KG1 (cell line): ENCODE measurements around the gene GTF2I.
A peak's percentile ranks its signal among the peaks of the same experiment; 100 is the strongest.
"Not testable (repeated sequence)": the region's sequence is repeated elsewhere in the genome, so short reads cannot be mapped to it uniquely, and the experiment has no call there.

ENCODE experiments used
- DNase-seq: peaks from one replicate; lab custom pipeline; 2025; lab: John Stamatoyannopoulos, UW

GTF2I gene

GRCh38 chr7:74657692-74658177 is at the start of gene GTF2I:
Gene GTF2I (plus strand): TSS chr7:74657718. CDS start chr7:74689129, 31,411 bp downstream.
- DNase-seq: no peak

GRCh38 chr7:74612015-74612829 is 45.3 kb upstream of the GTF2I start:
- DNase-seq: no peak

GRCh38 chr7:74615933-74616780 is 41.4 kb upstream of the GTF2I start:
- no peak for DNase-seq

- DNase-seq: peak; percentile 51
Observed at GRCh38 chr7:74617180-74617744, 40.3 kb upstream of the GTF2I start.

GRCh38 chr7:74619235-74619860 is 38.2 kb upstream of the GTF2I start:
- no peak for DNase-seq

GRCh38 chr7:74622228-74622749 is 35.2 kb upstream of the GTF2I start:
- DNase-seq: no peak

- no peak for DNase-seq
Observed at GRCh38 chr7:74623135-74623534, 34.4 kb upstream of the GTF2I start.

- no peak for DNase-seq
Observed at GRCh38 chr7:74625446-74625845, 32.1 kb upstream of the GTF2I start.

GRCh38 chr7:74627661-74628411 is 29.7 kb upstream of the GTF2I start:
- no peak for DNase-seq

GRCh38 chr7:74632505-74632904 is 25.0 kb upstream of the GTF2I start:
- no peak for DNase-seq

- DNase-seq: no peak
Observed at GRCh38 chr7:74633451-74633921, 24.0 kb upstream of the GTF2I start.

GRCh38 chr7:74637745-74638144 is 19.8 kb upstream of the GTF2I start:
- no peak for DNase-seq

- peak; percentile 51 for DNase-seq
Observed at GRCh38 chr7:74650055-74650454, 7.5 kb upstream of the GTF2I start.

- DNase-seq: not testable (repeated sequence)
Observed at GRCh38 chr7:74650493-74651132, 6.9 kb upstream of the GTF2I start.

GRCh38 chr7:74651133-74651504 is 6.4 kb upstream of the GTF2I start:
- DNase-seq: not testable (repeated sequence)

GRCh38 chr7:74653686-74654181 is 3.8 kb upstream of the GTF2I start:
- DNase-seq: no peak

GRCh38 chr7:74654811-74655210 is 2.7 kb upstream of the GTF2I start:
- no peak for DNase-seq

GRCh38 chr7:74655324-74655723 is 2.2 kb upstream of the GTF2I start:
- no peak for DNase-seq

GRCh38 chr7:74655768-74656440 is 1.6 kb upstream of the GTF2I start:
- no peak for DNase-seq

GRCh38 chr7:74656441-74656836 is 1.1 kb upstream of the GTF2I start:
- DNase-seq: no peak
